Measurements from ENCODE around the gene FASTK.

- TF ChIP-seq CEBPB (IDR thresholded peaks at IDR 0.05; ENCODE audit: low read depth, low read length) (no peak), POLR2A (IDR thresholded peaks at IDR 0.05; ENCODE audit: low read depth, low read length) (no peak), CTCF (conservative IDR thresholded peaks at IDR 0.05; ENCODE audit: low read depth, low read length) (no peak), RAD21 (IDR thresholded peaks at IDR 0.05; ENCODE audit: low read length) (no peak), ELK1 (IDR thresholded peaks at IDR 0.05; ENCODE audit: borderline replicate concordance, low read depth, low read length) (no peak), MAFK (IDR thresholded peaks at IDR 0.05; ENCODE audit: low read depth, low read length) (no peak), RFX5 (IDR thresholded peaks at IDR 0.05; ENCODE audit: low read depth, low read length) (no peak), MAZ (IDR thresholded peaks at IDR 0.05; ENCODE audit: borderline replicate concordance, low read depth, low read length) (no peak), USF2 (IDR thresholded peaks at IDR 0.05; ENCODE audit: low read depth, low read length) (no peak), MXI1 (IDR thresholded peaks at IDR 0.05; ENCODE audit: borderline replicate concordance, low read depth, low read length) (no peak), BHLHE40 (IDR thresholded peaks at IDR 0.05; ENCODE audit: low read depth, low read length) (no peak), CHD1 (IDR thresholded peaks at IDR 0.05; ENCODE audit: low read depth, low read length) (no peak), SMC3 (IDR thresholded peaks at IDR 0.05; ENCODE audit: low read depth, low read length) (no peak)
Measured at GRCh38 chr7:151033864-151034249, 46.8 kb downstream of the FASTK start.
